HG03280 (cell line): ENCODE data around the gene OMP.

ENCODE experiments used
- ATAC-seq: cut with Tn5 transposase; IDR thresholded peaks from one replicate; pipeline ENCODE4 v1.9.1; 2021; ENCODE audit warnings: mild to moderate bottlenecking, moderate library complexity; ENCODE audit not compliant: unreplicated experiment

Gene OMP

DNA sequence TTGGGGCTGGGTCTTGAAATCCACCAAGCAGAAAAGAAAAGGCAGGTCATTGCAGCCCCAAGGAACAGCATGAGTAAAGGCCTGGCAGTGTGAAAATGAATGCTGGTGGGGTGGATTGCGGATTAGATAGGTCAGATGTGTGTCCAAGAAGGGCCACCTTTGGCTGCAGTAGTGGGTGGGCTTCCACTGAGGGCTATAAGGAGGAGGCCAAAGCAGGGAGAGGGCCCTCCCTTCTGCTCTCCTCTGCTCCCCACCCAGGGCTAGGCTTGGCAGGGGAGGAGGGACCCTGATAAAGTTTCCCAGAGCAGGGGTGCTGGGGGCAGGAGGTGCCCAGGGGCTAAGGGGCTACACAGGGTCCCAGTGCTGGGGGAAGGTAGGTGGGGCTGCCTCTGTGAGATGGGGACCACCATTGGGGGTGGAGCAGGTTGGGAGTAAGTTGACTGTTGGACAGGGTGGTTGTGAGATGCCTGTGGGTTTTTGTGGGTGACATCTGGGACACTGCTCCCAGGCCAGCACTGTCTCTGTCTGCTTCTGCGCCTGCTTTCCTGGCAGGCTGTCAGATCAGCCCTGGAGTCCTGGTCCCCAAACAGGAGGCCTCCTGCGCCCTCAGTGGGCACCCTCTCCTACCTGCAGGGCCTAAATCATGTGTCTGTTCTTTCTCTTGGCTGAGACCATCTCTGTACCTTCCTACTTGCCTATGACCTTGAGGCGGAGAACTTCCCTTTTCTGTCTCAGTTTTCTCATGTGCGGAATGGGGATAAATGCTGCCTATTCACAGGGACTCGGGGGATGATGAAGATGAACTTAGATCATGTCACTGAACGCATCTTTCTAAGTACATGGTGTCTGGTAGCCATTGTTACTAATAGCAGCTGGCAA is 33.9 kb upstream of the OMP start:
- ATAC-seq, result no peak

- no peak for ATAC-seq
These were observed 33.2 kb upstream of the OMP start for GRCh38 chr11:77069336-77069968.

DNA sequence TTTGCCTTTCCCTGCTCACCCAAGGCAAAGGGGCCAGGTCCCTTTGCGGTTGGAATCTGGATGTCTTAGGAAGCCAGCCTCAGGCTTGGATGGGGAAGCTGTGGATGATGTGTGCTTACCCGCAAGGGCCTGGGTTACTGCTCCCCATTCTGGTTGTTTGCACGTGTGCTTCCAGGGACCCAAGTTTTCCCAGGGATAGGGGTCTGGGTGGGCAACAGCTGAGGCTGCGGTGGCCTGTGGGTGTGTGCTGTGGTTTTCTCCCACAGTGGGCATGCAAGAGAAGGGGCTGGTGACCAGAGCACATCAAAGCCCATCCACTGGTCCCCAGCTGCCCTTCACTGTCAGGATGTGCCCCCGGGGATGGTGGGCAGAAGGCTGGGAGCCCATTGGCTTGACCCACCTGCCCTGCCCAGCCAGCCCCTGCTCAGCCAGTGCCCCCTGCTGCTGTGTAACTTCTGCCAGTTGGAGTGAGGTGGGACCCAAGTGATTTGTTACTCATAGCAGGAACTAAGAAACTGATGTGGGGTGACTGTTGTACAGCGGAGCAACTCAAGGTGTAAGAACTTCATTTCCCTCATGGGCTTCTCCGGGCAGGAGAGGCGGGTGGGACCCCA is 32.6 kb upstream of the OMP start:
- ATAC-seq, result no peak

- ATAC-seq, result no peak
These were observed 31.6 kb upstream of the OMP start for GRCh38 chr11:77071077-77071476.

- no peak for ATAC-seq
These were observed 30.7 kb upstream of the OMP start for GRCh38 chr11:77071671-77072605.

DNA sequence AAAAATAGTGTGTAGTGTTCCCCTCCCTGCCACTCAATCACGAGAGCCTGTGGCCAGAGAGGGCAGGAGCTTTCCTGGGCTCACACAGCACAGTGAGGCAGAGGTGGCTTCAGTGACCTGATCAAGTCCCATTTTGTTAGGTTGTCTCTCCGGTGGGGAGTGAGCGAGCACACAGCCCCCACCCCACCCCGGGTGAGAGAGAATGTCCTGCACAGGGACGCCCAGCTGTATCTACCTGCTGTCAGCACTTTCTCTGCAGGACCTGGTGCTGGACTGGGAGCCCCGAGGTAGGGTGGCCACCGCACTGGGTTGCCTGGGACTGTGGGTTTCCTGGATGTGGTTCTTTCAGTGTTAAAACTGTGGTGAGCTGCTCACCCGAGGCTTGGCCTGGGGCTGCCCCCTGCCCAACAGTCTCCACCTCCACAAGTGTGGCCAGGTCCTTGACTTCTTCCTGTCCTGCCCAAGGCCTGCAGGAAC is 29.8 kb upstream of the OMP start:
- ATAC-seq, result no peak

- ATAC-seq, result no peak
These were observed 29.2 kb upstream of the OMP start for GRCh38 chr11:77073328-77074001.

GRCh38 chr11:77074205-77074604 is 28.4 kb upstream of the OMP start:
- ATAC-seq, result no peak

DNA sequence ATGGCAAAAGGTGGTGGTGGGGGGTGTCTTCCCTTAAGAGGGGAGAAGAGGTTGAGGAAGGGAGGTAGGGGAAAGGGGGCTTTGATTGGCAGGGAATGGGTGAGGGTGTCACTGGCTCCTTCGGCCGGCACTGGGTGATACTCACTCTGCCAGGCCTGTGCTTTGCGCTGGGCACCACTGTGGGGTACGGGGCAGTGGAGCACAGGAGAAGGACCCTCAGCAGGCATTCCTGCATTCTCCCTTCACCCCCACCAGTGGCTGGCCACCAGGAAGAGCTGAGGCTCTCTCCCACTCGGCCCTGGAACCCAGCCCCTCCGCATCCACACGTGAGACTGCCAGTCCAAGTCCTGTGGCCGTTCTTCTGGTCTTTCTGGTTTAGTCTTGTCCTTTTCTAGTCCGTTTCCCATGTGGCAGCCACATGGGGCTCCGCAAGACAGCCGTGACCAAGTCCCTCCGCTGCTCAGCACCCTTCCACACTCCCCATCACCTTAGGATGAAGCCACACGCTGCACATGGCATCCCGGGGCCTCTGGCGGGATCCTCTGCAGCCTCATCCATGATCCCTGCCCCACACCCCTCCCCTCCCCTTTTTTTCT is 27.9 kb upstream of the OMP start:
- ATAC-seq, result no peak

DNA sequence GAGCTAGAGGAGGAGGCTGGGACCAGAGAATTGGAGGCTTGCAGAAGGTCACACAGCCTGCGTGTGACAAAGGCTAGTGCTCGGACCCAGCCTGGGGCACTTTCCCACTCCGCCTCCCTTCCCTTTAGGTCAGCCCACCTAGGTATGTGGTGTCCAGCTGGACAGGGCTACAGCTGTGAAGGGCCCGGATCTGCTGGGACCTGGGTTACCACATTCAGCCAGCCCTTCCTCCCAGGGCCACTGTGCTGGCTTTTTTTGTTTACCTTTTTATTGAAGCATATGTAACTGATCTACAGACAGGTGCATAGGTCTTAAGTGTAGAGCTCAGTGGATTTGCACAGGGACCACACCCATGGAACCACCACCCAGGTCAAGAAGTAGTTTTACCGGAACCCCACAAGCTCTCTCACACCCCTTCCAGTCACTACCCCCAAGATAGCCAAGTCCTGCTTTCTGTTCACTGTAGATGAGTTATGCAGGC is 27.2 kb upstream of the OMP start:
- no peak for ATAC-seq

DNA sequence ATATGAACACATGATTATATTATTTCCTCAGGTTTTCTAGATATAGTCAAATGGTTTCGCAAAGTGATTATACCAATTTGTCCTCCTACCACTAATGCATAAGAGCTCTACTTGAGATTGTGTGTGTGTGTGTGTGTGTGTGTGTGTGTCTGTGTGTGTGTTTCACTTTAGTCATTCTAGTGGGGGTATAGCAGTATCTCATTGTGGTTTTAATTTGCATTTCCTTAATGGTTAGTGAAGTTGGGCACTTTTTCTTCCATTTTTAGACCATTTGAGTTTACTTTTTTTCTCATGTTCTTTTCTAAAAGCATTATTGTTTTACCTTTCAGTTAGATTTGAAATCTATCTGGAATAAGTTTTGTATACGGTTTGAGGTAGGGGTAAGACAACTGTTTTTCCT is 23.0 kb upstream of the OMP start:
- no peak for ATAC-seq

- ATAC-seq, result no peak
These were observed 21.9 kb upstream of the OMP start for GRCh38 chr11:77080643-77081210.

- no peak for ATAC-seq
These were observed 21.2 kb upstream of the OMP start for GRCh38 chr11:77081381-77081851.

- no peak for ATAC-seq
These were observed 20.4 kb upstream of the OMP start for GRCh38 chr11:77081976-77082836.

DNA sequence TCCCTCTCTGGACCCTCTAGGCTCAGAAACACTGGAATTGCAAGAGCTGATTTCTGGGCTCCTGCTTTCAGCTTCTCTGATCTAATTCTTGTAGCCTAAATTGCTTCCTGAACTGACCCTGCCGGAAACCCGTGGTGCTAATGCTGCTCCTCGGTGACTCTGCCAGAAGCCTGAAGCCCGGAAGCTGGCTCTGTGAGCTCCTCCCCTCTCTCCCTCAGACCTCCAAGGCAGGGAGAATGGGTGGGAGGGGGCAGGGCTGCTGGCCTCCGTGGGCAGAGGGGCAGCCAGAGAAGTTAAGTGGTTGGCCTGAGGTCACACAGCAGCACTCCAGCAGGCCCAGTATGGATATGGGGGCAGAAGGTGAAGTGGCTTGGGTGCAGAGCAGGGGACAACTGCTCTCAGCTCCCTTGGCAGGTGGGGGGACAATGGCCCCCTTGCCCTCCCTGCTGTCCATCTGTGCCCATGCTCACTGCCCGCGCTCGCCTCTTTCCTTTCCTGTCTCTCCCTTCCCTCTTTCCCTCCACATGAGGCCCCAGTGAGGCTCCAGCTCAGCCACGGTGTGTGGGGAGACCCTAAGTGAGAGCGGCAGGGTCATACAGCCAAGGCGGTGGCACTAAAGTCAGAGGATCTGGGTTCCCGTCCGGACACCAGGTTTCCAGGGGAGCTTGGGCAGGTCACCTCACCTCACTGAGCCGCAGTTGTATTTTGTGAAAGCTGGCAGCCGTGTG is 19.6 kb upstream of the OMP start:
- no peak for ATAC-seq

DNA sequence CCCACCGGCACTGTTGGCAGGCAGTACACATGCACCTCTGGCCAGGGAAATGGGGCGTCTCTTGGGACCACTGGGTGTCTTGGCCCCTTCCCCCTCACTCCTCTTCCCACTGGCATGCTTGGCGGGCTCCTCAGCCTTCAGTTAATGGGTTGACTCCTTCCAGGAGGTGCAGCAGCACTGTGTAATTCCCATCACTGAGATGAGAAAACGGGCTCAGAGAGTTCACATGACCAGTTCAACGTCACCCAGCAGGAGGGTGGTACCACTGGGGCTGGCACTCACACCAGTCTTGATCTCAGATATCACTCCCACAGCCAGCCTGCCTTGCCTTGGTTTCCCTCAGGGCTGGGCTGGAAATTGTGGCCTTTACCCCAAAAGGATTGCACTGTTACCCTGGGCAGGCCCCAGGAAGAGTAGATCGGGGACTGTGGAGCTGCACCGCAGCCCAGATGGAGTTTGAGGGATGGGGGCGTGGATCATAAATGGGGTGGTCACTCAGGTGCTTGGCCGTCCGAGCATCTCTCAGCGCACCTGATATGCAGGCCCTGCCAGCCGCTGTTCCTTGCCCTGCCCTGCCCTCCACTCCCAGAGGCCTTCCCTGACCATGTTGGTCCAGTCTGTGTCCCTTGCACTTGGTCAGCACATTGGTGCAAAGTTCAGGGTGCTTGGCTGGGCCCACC is 18.9 kb upstream of the OMP start:
- no peak for ATAC-seq

DNA sequence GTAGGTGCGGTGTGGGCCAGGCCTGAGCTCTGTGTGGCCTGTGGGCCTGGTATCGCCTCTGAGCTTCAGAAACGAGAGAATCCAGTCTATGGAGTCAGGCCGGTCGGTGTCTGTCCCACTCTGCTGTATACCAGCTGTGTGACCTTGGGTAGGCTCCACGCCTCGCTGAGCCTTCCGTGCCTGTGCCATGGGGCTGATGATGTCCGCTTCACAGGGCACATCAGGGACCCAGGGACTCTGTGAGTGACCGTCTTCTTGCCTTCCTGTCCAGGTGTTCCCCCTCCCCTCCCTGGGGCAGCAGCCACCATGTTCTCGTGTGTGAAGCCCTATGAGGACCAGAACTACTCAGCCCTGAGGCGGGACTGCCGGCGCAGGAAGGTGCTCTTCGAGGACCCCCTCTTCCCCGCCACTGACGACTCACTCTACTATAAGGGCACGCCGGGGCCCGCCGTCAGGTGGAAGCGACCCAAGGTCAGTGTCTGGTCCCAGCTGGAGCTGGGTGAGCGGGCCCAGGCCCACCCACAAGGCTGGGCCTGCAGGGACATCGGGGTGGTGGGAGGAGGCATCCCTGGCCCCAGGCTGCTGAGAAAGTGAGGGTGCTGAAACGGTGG is 18.0 kb upstream of the OMP start:
- no peak for ATAC-seq
